Heart left ventricle (tissue), 13 donors: ENCODE measurements around the gene TACR1.

Experiments used
- CTCF ChIP-seq, 12 donors: fragments of 200-600 bp; sonication (generic) in 4 of 12; IDR thresholded peaks; one replicate each; pipeline versions ENCODE4 v1.5.0 to v1.8.0; 2018 to 2022; ENCODE audit warnings: antibody characterized with exemption in 12 of 12, mild to moderate bottlenecking in 5 of 12
- POLR2A ChIP-seq, 2 donors: fragments of 450-650 bp; IDR thresholded peaks; one replicate each; pipeline ENCODE4 v1.6.1; 2017; ENCODE audit warnings: antibody characterized with exemption in 2 of 2, mild to moderate bottlenecking in 2 of 2, moderate library complexity in 2 of 2
- donor health status: ischemic (EF 13 %, LVEDD 7.1; RV severe dilation, severe dysfunction).
- donor health status: DM: no; HTN: yes; CAD: no.
- donor health status: DM: no; HTN: no; CAD: no.
- donor health status: ischemic (EF 25% LVEDD 6.9; RV normal size, moderate dysfunction).
- donor health status: ischemic (EF 25% LVEDD 5.7; RV mildly dilated, moderate dysfunction).
- donor health status: ischemic (EF 35%, LVEDD 5.7; RV mildly dilated, moderate dysfunction).
- donor health status: nonischemic (EF 11% LVEDD 7.7; RV severe dilation, severe dysfunction).
- donor health status: DM: yes; HTN: yes; CAD: no.
- donor health status: PGD.
- donor health status: ischemic (EF 29% LVEDD 5.4; RV normal size, mild dysfunction).
- donor health status: nonischemic (EF 23%, LVEDD 6.1; RV moderate dilation, normal function).

GRCh38 chr2:75035444-75036353 lies 163.6 kb downstream of the TACR1 start:
- TF ChIP-seq CTCF (IDR thresholded peaks at IDR 0.05) (no peak), POLR2A (IDR thresholded peaks at IDR 0.05) (no peak)
